HG03575 (cell line): ENCODE measurements around the gene C16orf86.
"Not testable (repeated sequence)": the region's sequence is repeated elsewhere in the genome, so short reads cannot be mapped to it uniquely, and the experiment has no call there.

Experiments used
- ATAC-seq: cut with Tn5 transposase; IDR thresholded peaks from one replicate; pipeline ENCODE4 v1.9.1; 2021; ENCODE audit not compliant: unreplicated experiment, insufficient number of reproducible peaks, low FRiP score; ENCODE audit errors: extremely low read depth

The C16orf86 gene

GRCh38 chr16:67678354-67679023, 11.9 kb downstream of the C16orf86 start:
- no peak for ATAC-seq

DNA sequence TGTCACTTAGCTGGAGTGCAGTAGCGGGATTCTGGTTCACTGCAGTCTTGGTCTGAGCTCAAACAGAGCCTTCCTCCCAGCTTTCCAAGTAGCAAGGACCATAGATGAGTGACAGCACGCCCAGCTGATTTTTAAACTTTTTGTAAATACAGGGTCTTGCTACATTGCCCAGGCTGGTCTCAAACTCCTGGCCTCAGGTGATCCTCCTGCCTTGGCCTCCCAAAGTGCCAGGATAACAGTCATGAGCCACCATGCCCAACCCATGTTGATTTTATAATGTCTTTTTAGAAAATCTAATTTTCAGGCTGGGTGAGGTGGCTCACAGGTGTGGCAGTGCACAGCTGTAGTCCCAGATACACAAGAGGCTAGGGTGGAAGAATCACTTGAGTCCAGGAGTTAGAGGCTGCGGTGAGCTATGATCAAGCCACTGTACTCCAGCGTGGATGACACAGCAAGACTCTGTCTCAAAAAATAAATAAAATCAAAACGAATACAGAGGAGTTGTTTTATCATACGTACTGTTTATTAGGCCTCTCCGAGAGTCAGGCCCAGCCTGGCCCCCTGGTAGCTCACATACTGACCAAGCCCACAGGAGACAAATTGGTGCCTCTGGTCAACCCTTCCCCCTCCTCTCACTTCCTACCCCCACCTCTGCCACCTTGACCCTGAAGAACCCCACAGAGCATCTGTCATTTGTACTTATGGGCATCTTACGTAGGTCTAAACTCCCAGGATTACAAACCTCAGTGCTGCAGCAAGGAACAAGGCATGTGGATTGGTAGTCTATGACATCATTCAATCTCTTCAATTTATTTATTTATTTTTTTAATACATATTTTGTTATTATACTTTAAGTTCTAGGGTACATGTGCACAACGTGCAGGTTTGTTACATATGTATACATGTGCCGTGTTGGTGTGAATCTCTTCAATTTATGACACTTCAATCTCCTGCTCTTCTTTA, 13.6 kb downstream of the C16orf86 start:
- no peak for ATAC-seq

- ATAC-seq = no peak
These were observed 17.2 kb downstream of the C16orf86 start for GRCh38 chr16:67683767-67684166.

GRCh38 chr16:67685388-67686112, 18.9 kb downstream of the C16orf86 start:
- ATAC-seq = no peak

GRCh38 chr16:67693517-67694285, 27.1 kb downstream of the C16orf86 start:
- ATAC-seq = not testable (repeated sequence)

DNA sequence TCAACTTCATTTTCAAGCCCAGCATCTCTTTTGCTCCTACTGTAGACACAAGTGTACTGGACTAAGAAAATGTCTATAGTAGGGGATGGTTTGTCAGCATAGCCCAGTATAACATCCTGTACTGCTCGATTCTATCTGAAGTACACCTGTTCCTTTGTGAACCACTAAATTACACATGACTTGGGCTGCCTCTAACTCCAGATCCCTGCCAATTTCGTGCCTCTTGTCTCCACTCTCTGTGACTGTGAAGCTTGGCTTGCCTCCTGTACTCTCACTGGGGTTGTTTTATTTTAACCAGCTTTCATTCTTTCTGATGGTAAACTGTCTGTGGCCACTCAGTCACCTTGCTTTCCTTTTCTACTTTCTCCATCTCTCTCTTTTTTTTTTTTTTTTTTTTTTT, 28.0 kb downstream of the C16orf86 start:
- no peak for ATAC-seq

DNA sequence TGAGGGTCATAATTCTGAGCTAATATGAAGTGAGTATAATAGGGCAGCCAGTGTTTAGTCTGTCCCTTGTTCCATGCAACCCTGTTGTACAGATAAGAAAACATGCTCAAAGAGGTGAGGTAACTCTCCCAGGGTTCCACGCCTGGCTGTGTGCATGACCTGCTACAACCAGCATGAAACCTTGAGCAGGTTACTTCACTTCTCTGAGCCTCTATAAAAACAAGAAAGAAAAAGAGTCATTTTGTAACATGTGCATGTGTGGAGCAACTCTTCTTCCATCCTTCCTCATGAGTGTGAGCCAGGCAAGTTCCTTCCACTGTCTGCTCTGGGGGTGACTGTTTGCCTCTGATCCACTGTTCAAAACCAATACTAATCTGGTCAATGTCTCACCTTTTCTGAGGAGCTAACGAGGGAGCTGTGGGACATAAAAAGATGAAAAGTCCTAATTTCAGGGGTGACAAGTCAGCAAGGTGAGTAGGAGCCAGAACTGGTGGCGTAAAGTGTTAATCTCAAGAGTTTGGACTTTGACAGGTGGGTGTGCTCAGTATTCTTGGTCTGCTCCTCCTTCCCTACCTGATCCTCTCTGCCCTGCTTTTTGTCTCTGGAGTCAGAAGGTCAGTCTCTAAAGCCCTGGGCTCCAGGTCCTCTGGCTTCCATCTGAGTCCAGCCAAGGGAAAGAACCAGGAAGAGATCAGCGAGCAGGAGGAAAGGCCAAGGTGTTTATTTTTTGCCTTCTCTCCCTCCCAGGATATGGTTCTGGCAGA, 31.0 kb downstream of the C16orf86 start:
- no peak for ATAC-seq

GRCh38 chr16:67699265-67699664, 32.7 kb downstream of the C16orf86 start:
- ATAC-seq = no peak

DNA sequence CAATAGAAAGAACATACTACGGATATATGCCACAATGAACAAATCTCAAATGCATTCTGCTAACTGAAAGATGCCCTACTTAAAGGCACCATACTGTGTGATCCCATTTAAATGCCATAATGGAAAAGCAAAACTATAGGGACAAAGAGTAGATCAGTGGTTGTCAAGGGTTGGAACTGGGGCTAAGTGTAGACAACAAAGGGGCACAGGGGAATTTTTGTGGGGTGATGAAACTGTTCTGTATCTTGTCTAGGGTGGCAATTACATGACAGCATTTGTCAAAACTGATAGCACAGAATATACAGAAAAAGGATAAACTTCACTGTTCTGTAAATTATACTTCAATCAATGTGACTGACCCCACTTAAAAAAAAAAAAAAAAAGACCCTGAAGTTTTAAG, 34.8 kb downstream of the C16orf86 start:
- ATAC-seq = no peak

- ATAC-seq = no peak
These were observed 35.5 kb downstream of the C16orf86 start for GRCh38 chr16:67702130-67702529.

DNA sequence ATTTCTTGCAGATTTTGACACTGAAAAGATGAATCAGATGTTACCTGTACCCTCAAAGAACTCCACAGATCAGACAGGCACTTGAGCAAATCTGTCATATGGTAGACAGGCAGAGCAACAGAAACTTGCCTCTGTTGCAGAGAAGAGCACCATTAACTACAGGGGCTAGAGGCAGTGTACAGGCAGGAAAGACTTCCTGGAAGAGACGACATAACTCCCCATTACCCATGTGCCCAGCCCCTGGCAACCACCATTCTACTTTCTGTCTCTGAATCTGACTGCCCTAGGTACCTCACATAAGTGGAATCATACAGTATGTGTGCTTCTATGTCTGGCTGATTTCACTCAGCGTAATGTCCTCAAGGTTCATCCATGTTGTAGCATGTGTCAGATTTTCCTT, 37.0 kb downstream of the C16orf86 start:
- no peak for ATAC-seq

DNA sequence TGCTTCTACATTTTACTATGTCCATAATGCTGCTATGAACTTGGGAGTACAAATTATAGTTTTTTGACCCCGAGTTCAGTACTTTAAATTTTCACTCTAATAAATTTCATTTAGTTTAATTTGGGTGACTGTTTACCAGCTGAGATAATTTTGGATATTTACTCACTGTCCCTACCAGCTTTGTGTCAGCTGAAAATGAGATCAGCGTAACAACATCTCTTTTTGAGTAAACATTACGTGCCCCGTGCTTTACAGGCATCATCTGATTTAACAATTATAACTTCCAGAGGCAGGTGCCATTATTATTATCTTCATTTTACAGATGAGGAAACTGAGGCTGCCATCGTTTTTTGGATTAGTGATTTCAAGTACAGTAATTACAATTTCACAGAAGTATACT, 37.5 kb downstream of the C16orf86 start:
- no peak for ATAC-seq

GRCh38 chr16:67707210-67707609, 40.6 kb downstream of the C16orf86 start:
- no peak for ATAC-seq

- no peak for ATAC-seq
These were observed 41.2 kb downstream of the C16orf86 start for GRCh38 chr16:67707790-67708189.

DNA sequence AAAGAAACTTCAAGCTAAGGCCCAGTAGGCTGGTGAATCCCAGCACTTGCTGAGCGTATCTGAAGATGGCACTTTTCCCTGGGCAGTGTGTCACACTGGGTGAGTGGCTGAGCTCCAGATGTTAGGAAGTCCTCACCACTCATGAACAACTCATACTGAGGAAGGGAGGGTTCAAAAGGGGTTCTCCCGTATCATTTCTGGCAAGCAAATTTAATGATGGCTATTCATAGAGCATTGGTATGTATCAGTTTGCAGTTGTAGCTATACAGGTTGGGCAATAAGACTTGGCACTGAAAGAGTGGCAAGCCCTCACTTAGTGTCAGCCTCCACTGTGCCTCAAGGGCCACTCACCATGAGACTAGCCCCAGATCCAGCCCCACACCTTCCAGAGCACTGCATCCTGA, 41.8 kb downstream of the C16orf86 start:
- ATAC-seq = no peak

- no peak for ATAC-seq
These were observed 42.4 kb downstream of the C16orf86 start for GRCh38 chr16:67709050-67709449.

- ATAC-seq = no peak
These were observed 44.0 kb downstream of the C16orf86 start for GRCh38 chr16:67710607-67711006.

DNA sequence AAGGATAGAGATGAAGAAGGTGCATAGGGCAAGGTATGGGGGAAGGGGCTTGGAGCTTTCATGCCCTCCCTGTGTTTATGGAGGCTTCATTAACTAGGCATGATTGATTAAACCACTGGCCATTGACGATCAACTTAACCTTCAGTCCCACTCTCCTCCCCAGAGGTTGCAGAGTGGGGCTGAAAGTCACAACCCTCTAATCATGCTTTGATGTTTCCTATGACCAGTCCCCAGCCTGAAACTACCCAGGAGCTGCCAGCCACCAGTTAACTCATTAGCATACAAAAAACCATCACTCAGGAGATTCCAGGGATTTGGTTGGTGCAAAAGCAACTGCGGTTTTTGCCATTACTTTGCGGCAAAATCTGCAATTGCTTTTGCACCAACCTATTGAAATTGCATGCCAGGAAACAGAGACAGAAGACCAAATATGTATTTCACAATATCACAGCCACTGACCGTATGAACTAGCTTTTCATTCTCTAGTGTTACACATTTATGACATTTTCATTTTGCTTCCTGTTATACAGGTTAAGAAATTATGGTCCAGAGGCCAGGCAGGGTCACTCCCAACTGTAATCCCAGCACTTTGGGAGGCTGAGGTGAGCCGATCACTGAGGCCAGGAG, 47.1 kb downstream of the C16orf86 start:
- ATAC-seq = no peak
